SU-DHL-6 (cell line): ENCODE results near the gene MAST4.

Experiments used
- H2AFZ ChIP-seq: fragments of 200-600 bp; sonication (generic); 2 replicates; pipeline ENCODE4 v1.6.1; 2014; ENCODE audit warnings: low read depth, mild to moderate bottlenecking, moderate library complexity, mixed read lengths, antibody characterized with exemption, low read length; ENCODE audit not compliant: severe bottlenecking
- H3F3A ChIP-seq: fragments of 200-600 bp; shearing (Covaris generic); 2 replicates; pipeline ENCODE4 v1.6.0; 2016; ENCODE audit warnings: antibody characterized with exemption, mild to moderate bottlenecking; ENCODE audit not compliant: insufficient read depth
- H3K27ac ChIP-seq: fragments of 200-600 bp; sonication (generic); 2 replicates; pipeline ENCODE4 v1.5.1; 2016; ENCODE audit warnings: low read depth, mild to moderate bottlenecking, low read length, moderate library complexity, mixed read lengths
- H3K27me3 ChIP-seq: fragments of 200-600 bp; sonication (generic), shearing (Covaris generic); 2 replicates; pipeline ENCODE4 v1.6.0; 2014; ENCODE audit warnings: mild to moderate bottlenecking, low read length
- H3K36me3 ChIP-seq: fragments of 200-600 bp; sonication (generic); 2 replicates; pipeline ENCODE4 v1.6.1; 2014; ENCODE audit warnings: mild to moderate bottlenecking, low read length, mixed read lengths
- H3K4me2 ChIP-seq: fragments of 300-600, 200-600 bp; shearing (Covaris generic), sonication (generic); 2 replicates; pipeline ENCODE4 v1.6.0; 2014; ENCODE audit warnings: low read length, low read depth, mild to moderate bottlenecking; ENCODE audit not compliant: poor library complexity, severe bottlenecking
- H3K4me3 ChIP-seq: fragments of 200-600 bp; sonication (generic); 2 replicates; pipeline ENCODE4 v1.5.1; 2014; ENCODE audit warnings: antibody characterized with exemption, low read length, mild to moderate bottlenecking, mixed read lengths; ENCODE audit not compliant: insufficient read depth, poor library complexity, severe bottlenecking
- H3K79me2 ChIP-seq: fragments of 200-600 bp; sonication (generic); 2 replicates; pipeline ENCODE4 v1.6.1; 2014; ENCODE audit warnings: mild to moderate bottlenecking, low read length, moderate library complexity; ENCODE audit not compliant: insufficient read depth
- H3K9ac ChIP-seq: fragments of 200-600 bp; sonication (generic); 2 replicates; pipeline ENCODE4 v1.7.0; 2014; ENCODE audit warnings: mild to moderate bottlenecking, low read length
- H3K9me2 ChIP-seq: fragments of 200-600 bp; sonication (generic); replicated peaks from 2 replicates; pipeline ENCODE4 v1.6.1; 2014; ENCODE audit warnings: low read length; ENCODE audit not compliant: insufficient read depth
- H3K9me3 ChIP-seq: fragments of 200-600 bp; sonication (generic); 2 replicates; pipeline ENCODE4 v1.6.1; 2014; ENCODE audit warnings: low read length, mixed read lengths; ENCODE audit not compliant: insufficient read depth
- H4K20me1 ChIP-seq: fragments of 200-600 bp; sonication (generic); 2 replicates; pipeline ENCODE4 v1.6.1; 2014; ENCODE audit warnings: low read depth, mild to moderate bottlenecking, antibody characterized with exemption, low read length, moderate library complexity, mixed read lengths
- EZH2phosphoT487 ChIP-seq: fragments of 200-600 bp; sonication (generic), shearing (Covaris generic); conservative IDR thresholded peaks from 2 replicates; pipeline ENCODE4 v1.6.1; 2018; ENCODE audit warnings: mild to moderate bottlenecking, antibody characterized with exemption, low read length, moderate library complexity, mixed read lengths
- TF ChIP-seq, protein P1 (sequence below): fragments of 200-600 bp; sonication (generic); IDR thresholded peaks from one replicate; pipeline ENCODE4 v1.5.1; 2017; ENCODE audit warnings: antibody characterized with exemption, mild to moderate bottlenecking, low read length, moderate library complexity; ENCODE audit not compliant: insufficient read depth, poor library complexity, severe bottlenecking

The MAST4 gene

DNA sequence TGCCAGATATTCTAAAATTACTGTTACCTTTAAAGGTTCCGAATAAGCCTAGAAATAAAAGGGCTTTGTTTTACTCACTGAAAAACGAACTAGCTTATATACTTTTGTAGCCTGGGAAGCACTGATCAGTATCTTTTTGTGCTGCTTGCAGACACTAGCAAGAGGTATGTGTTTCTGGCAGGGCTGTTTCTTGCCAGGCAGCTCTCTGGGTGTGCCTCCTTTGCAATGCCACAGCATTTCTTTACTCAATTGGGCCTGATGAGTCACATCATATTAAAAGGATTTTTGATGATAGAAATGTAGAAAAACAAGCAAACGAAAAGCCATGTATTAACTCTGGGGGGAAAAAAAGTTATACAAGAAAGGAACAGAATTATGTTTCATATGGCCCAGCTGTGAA, 564.8 kb downstream of the MAST4 start:
- no peaks in the 10 kb centered on the region for H4K20me1 ChIP-seq
- H3K9ac ChIP-seq, result no peak overlapping the region
- no peak overlapping the region for H2AFZ ChIP-seq
- no peak overlapping the region for H3K4me3 ChIP-seq
- no peaks in the 10 kb centered on the region for H3K36me3 ChIP-seq
- no peaks in the 10 kb centered on the region for H3K9me3 ChIP-seq
- no peak for TF ChIP-seq EZH2phosphoT487
- TF ChIP-seq, protein P1, sequence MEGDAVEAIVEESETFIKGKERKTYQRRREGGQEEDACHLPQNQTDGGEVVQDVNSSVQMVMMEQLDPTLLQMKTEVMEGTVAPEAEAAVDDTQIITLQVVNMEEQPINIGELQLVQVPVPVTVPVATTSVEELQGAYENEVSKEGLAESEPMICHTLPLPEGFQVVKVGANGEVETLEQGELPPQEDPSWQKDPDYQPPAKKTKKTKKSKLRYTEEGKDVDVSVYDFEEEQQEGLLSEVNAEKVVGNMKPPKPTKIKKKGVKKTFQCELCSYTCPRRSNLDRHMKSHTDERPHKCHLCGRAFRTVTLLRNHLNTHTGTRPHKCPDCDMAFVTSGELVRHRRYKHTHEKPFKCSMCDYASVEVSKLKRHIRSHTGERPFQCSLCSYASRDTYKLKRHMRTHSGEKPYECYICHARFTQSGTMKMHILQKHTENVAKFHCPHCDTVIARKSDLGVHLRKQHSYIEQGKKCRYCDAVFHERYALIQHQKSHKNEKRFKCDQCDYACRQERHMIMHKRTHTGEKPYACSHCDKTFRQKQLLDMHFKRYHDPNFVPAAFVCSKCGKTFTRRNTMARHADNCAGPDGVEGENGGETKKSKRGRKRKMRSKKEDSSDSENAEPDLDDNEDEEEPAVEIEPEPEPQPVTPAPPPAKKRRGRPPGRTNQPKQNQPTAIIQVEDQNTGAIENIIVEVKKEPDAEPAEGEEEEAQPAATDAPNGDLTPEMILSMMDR, result no peak
- H3K79me2 ChIP-seq, result no peaks in the 10 kb centered on the region
- no peak overlapping the region for H3K4me2 ChIP-seq
- H3K9me2 ChIP-seq, result no peaks in the 10 kb centered on the region
- H3F3A ChIP-seq, result no peaks in the 10 kb centered on the region
- no peaks in the 10 kb centered on the region for H3K27me3 ChIP-seq
- H3K27ac ChIP-seq, result no peak overlapping the region

DNA sequence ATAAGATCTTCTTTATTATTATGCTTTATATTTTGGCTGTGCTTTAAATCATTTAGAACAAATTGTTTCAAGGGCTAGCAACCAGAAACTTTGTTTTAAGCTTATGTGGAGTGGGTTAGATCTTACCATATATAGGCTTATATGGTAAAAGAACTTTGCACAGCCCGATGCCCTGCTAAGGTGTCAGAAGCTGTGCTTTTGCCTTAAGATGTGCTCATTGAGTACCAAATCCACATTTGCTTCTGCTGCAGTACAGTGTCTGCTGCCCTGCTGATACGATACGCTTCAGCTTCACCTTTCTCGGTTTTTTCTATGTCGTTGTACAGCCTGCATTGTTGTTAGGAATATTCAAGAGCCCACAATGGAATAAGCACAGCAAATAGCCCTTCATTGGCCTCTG, 565.6 kb downstream of the MAST4 start:
- H3K79me2 ChIP-seq, result no peaks in the 10 kb centered on the region
- no peaks in the 10 kb centered on the region for H3K9me3 ChIP-seq
- H3K27me3 ChIP-seq, result no peaks in the 10 kb centered on the region
- no peaks in the 10 kb centered on the region for H3K36me3 ChIP-seq
- H3K27ac ChIP-seq, result no peak overlapping the region
- H3K4me2 ChIP-seq, result no peak overlapping the region
- no peak for TF ChIP-seq EZH2phosphoT487
- TF ChIP-seq, protein P1, result no peak
- H3K9ac ChIP-seq, result no peak overlapping the region
- H2AFZ ChIP-seq, result no peak overlapping the region
- no peaks in the 10 kb centered on the region for H3K9me2 ChIP-seq
- no peak overlapping the region for H3K4me3 ChIP-seq
- H4K20me1 ChIP-seq, result no peaks in the 10 kb centered on the region
- H3F3A ChIP-seq, result no peaks in the 10 kb centered on the region

DNA sequence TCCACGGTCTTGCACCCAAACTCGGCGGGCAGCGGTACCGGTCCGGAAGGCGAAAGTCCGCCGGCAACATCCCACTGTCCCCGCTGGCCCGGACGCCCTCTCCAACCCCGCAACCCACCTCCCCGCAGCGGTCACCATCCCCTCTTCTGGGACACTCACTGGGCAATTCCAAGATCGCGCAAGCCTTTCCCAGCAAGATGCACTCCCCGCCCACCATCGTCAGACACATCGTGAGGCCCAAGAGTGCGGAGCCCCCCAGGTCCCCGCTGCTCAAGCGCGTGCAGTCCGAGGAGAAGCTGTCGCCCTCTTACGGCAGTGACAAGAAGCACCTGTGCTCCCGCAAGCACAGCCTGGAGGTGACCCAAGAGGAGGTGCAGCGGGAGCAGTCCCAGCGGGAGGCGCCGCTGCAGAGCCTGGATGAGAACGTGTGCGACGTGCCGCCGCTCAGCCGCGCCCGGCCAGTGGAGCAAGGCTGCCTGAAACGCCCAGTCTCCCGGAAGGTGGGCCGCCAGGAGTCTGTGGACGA, 567.1 kb downstream of the MAST4 start:
- Histone ChIP-seq H3K4me3 (no peak overlapping the region), H3K4me2 (no peak overlapping the region), H3K27me3 (no peaks in the 10 kb centered on the region), H3F3A (peaks cover 4% of the 10 kb centered on the region; the same call in 1 of the 2 replicates), H3K9me3 (no peaks in the 10 kb centered on the region), H3K79me2 (no peaks in the 10 kb centered on the region), H4K20me1 (no peaks in the 10 kb centered on the region), H2AFZ (no peak overlapping the region), H3K9ac (no peak overlapping the region), H3K36me3 (no peaks in the 10 kb centered on the region), H3K9me2 (no peaks in the 10 kb centered on the region), H3K27ac (no peak overlapping the region)
- no peak for TF ChIP-seq EZH2phosphoT487
- TF ChIP-seq, protein P1, result no peak
